ENCODE results near the gene IL22. TPM values are rescaled to one million over a fixed set of nuclear protein-coding genes. Genes with fewer than 3 reads are reported as not detected.

Gene IL22
- total RNA-seq, 4 donors from 2014 or later: not detected

- no peak for TF ChIP-seq CTCF (IDR thresholded peaks at IDR 0.05; ENCODE audit: low read depth)
Observed at GRCh38 chr12:68237619-68238018, 15.8 kb downstream of the IL22 start.

GRCh38 chr12:68237078-68237477, 16.3 kb downstream of the IL22 start:
- no peak for TF ChIP-seq CTCF (IDR thresholded peaks at IDR 0.05; ENCODE audit: low read depth)

- TF ChIP-seq CTCF (IDR thresholded peaks at IDR 0.05; ENCODE audit: low read depth): no peak
Observed at GRCh38 chr12:68236421-68237059, 16.9 kb downstream of the IL22 start.

- TF ChIP-seq CTCF (IDR thresholded peaks at IDR 0.05; ENCODE audit: low read depth): no peak
Observed at GRCh38 chr12:68235576-68235975, 17.8 kb downstream of the IL22 start.

GRCh38 chr12:68234140-68234539, 19.3 kb downstream of the IL22 start:
- TF ChIP-seq CTCF (IDR thresholded peaks at IDR 0.05; ENCODE audit: low read depth): no peak

- no peak for TF ChIP-seq CTCF (IDR thresholded peaks at IDR 0.05; ENCODE audit: low read depth)
Observed at GRCh38 chr12:68233498-68233897, 19.9 kb downstream of the IL22 start.

- no peak for TF ChIP-seq CTCF (IDR thresholded peaks at IDR 0.05; ENCODE audit: low read depth)
Observed at GRCh38 chr12:68231691-68232090, 21.7 kb downstream of the IL22 start.
